Fibroblast of skin of left quadriceps (primary cell): ENCODE measurements around the gene JUNB.
"Not testable (repeated sequence)": the region's sequence is repeated elsewhere in the genome, so short reads cannot be mapped to it uniquely, and the experiment has no call there.

Experiments used
- DNase-seq, 2 experiments: peaks; one replicate each; pipeline ENCODE4 v3.0.0-alpha.2; 2013; ENCODE audit warnings: low read depth in 2 of 2

Gene JUNB

GRCh38 chr19:12789098-12789903, 2.0 kb upstream of the JUNB start:
- DNase-seq, result no peak

GRCh38 chr19:12789904-12790619, 1.2 kb upstream of the JUNB start:
- peak; percentile 94 to 96 for DNase-seq

GRCh38 chr19:12790628-12791344, 500 bp upstream of the JUNB start:
- DNase-seq, result no peak

- no peak for DNase-seq
Observed at GRCh38 chr19:12792051-12792852, 966 bp downstream of the JUNB start.

- DNase-seq, result no peak
Observed at GRCh38 chr19:12792853-12793289, 1.6 kb downstream of the JUNB start.

GRCh38 chr19:12793290-12794195, 2.3 kb downstream of the JUNB start:
- peak; percentile 88 to 89 for DNase-seq

- no peak for DNase-seq
Observed at GRCh38 chr19:12794196-12794941, 3.1 kb downstream of the JUNB start.

- no peak for DNase-seq
Observed at GRCh38 chr19:12794971-12795381, 3.7 kb downstream of the JUNB start.

GRCh38 chr19:12796146-12797071, 5.1 kb downstream of the JUNB start:
- peak in 1 of 2 experiments; percentile 57 for DNase-seq

GRCh38 chr19:12797141-12797587, 5.9 kb downstream of the JUNB start:
- DNase-seq, result no peak

GRCh38 chr19:12797607-12798006, 6.3 kb downstream of the JUNB start:
- DNase-seq, result not testable (repeated sequence)

GRCh38 chr19:12799742-12800465, 8.6 kb downstream of the JUNB start:
- no peak for DNase-seq

GRCh38 chr19:12800466-12800770, 9.1 kb downstream of the JUNB start:
- no peak for DNase-seq

GRCh38 chr19:12800923-12801465, 9.7 kb downstream of the JUNB start:
- no peak for DNase-seq

GRCh38 chr19:12801466-12802266, 10.4 kb downstream of the JUNB start, which contains the start of the genes PRDX2 and THSD8:
TSS of gene PRDX2 (minus strand) at chr19:12801800. CDS start at chr19:12801261, 539 bp downstream.
TSS of gene THSD8 (plus strand) at chr19:12802069. CDS start at chr19:12802072, 3 bp downstream.
- DNase-seq, result no peak

GRCh38 chr19:12802267-12803106, 11.2 kb downstream of the JUNB start:
- DNase-seq, result no peak
